Pons (tissue), 1 donor: ENCODE measurements around the gene APC2.
"Not testable (repeated sequence)": the region's sequence is repeated elsewhere in the genome, so short reads cannot be mapped to it uniquely, and the experiment has no call there.

ENCODE experiments used
- DNase-seq: peaks from one replicate; pipeline ENCODE4 v3.0.0-alpha.2; 2016; ENCODE audit warnings: low spot score

Gene APC2

DNA sequence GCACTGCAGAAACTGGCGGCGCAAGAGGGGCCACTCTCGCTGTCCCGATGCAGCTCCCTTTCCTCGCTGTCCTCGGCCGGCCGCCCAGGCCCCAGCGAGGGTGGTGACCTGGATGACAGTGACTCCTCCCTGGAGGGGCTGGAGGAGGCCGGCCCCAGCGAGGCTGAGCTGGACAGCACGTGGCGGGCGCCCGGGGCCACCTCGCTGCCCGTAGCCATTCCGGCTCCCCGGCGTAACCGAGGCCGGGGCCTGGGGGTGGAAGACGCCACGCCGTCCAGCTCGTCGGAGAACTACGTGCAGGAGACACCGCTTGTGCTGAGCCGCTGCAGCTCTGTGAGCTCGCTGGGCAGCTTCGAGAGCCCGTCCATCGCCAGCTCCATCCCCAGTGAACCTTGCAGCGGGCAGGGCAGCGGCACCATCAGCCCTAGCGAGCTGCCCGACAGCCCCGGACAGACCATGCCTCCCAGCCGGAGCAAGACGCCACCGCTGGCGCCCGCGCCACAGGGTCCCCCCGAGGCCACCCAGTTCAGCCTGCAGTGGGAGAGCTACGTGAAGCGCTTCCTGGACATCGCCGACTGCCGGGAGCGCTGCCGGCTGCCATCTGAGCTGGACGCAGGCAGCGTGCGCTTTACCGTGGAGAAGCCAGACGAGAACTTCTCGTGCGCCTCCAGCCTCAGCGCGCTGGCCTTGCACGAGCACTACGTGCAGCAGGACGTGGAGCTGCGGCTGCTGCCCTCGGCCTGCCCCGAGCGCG is 16.7 kb downstream of the APC2 start:
- DNase-seq, result no peak

DNA sequence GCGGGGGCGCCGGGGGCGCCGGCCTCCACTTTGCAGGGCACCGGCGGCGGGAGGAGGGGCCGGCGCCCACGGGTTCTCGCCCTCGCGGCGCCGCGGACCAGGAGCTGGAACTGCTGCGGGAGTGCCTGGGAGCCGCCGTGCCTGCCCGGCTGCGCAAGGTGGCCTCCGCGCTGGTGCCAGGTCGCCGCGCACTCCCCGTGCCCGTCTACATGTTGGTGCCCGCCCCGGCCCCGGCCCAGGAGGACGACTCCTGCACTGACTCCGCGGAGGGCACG is 17.2 kb downstream of the APC2 start:
- no peak for DNase-seq

DNA sequence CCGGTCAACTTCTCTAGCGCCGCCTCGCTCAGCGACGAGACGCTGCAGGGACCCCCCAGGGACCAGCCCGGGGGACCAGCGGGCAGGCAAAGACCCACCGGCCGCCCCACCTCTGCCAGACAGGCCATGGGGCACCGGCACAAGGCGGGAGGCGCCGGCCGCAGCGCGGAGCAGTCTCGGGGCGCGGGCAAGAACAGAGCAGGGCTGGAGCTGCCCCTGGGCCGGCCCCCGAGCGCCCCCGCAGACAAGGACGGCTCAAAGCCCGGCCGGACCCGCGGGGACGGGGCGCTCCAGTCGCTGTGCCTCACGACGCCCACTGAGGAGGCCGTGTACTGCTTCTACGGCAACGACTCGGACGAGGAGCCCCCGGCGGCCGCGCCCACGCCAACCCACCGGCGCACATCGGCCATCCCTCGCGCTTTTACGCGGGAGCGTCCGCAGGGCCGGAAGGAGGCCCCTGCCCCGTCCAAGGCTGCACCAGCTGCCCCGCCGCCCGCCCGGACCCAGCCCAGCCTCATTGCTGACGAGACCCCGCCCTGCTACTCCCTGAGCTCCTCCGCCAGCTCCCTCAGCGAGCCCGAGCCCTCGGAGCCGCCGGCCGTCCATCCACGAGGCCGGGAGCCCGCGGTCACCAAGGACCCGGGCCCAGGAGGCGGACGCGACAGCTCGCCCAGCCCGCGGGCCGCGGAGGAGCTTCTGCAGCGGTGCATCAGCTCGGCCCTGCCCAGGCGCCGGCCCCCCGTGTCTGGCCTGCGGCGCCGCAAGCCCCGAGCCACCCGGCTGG is 17.8 kb downstream of the APC2 start:
- DNase-seq, result no peak

DNA sequence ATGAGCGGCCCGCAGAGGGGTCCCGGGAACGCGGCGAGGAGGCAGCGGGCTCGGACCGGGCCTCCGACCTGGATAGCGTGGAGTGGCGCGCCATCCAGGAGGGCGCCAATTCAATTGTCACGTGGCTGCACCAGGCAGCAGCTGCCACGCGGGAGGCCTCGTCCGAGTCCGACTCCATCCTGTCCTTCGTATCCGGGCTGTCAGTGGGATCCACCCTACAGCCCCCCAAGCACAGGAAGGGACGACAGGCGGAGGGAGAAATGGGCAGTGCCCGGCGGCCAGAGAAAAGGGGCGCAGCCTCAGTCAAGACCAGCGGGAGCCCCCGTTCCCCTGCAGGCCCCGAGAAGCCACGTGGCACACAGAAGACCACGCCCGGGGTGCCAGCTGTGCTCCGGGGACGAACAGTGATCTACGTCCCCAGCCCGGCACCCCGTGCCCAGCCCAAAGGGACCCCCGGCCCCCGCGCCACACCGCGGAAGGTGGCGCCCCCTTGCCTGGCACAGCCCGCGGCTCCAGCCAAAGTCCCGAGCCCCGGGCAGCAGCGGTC is 18.4 kb downstream of the APC2 start:
- no peak for DNase-seq

DNA sequence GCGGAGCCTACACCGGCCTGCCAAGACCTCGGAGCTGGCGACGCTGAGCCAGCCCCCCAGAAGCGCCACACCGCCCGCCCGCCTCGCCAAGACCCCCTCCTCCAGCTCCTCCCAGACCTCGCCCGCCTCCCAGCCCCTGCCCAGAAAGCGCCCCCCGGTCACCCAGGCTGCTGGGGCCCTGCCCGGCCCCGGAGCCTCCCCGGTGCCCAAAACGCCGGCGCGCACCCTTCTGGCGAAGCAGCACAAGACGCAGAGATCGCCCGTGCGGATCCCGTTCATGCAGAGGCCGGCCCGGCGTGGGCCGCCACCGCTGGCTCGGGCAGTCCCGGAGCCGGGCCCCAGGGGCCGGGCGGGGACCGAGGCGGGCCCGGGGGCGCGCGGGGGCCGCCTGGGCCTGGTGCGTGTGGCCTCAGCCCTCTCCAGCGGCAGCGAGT is 18.9 kb downstream of the APC2 start:
- no peak for DNase-seq

DNA sequence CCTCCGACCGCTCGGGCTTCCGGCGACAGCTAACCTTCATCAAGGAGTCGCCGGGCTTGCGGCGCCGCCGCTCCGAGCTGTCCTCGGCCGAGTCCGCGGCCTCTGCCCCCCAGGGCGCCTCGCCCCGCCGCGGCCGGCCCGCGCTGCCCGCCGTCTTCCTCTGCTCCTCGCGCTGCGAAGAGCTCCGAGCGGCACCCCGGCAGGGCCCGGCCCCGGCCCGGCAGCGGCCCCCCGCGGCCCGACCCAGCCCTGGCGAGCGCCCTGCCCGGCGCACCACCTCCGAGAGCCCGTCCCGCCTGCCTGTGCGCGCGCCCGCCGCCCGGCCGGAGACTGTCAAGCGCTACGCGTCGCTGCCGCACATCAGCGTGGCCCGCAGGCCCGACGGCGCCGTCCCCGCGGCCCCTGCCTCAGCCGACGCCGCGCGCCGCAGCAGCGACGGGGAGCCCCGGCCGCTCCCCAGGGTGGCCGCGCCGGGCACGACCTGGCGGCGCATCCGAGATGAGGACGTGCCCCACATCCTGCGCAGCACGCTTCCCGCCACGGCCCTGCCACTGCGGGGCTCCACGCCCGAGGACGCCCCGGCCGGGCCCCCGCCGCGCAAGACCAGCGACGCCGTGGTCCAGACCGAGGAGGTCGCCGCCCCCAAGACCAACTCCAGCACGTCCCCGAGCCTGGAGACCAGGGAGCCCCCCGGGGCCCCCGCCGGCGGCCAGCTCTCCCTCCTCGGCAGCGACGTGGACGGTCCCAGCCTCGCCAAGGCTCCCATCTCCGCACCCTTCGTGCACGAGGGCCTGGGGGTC is 19.5 kb downstream of the APC2 start:
- DNase-seq, result no peak

DNA sequence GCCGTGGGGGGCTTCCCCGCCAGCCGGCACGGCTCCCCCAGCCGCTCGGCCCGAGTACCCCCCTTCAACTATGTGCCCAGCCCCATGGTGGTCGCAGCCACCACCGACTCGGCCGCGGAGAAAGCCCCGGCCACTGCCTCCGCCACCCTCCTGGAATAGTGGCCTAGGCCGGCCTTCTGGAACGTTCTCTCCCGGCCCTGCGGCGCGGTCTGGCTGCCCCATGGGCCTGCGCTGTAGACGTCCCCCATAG is 20.1 kb downstream of the APC2 start:
- DNase-seq, result no peak

DNA sequence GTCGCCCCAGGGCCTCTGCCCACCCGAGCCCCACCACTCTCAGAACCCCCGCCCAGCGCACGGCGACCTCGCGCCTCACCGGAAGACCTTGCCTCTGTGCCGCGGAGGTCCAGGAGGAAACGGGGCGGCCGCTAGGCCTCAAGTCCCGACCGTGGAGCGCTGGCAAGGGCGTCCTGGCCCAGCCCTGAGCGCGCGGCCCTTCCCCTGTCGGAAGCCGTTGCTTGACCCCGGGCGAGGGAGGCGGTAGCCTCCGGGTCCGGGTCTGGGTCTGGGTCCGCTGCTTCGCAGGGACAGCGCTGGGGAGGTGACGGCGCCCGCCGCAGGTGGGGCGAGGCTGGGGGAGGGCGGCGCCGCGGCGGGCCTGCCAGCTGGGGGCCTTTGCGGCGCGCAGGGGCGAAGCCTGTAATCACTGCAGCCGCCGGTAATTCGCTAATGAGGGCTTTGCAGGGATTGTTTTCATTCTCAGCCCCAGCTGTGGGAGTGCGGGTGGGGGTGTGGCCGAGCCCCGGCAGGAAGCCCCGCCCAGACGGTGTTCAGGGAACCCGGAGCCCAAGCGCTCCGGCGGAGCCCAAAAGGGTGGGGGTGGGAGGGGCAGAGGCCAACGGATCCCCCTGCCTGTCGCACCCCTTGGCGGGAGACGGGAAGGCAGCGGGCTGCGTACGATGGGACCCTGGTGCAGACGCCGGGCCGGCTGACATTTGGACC is 20.5 kb downstream of the APC2 start:
- no peak for DNase-seq

DNA sequence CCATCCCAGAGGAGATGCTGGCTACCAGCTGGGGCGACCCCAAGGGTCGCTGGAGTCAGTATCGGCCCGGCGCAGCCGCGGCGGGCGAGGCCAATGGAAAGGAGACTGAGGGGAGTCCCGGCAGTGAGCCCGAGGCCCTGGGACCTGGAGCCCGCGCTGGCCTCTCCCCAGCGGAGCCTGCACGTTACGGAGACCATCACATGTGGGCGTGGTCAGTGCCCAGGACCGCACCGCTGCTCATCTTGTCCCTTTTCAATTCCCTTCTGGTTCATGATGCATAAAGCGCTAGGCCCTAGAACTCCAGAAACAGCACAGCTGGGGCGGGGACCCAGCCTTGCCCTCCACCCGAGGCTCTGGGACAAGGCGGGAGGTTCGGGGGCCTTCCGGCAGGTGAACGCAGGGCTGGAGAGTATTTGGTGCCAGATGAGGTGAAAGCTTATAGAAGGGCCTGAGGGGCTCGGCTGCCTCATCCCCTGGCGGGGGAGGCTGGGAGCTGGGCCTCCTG is 21.1 kb downstream of the APC2 start:
- no peak for DNase-seq

DNA sequence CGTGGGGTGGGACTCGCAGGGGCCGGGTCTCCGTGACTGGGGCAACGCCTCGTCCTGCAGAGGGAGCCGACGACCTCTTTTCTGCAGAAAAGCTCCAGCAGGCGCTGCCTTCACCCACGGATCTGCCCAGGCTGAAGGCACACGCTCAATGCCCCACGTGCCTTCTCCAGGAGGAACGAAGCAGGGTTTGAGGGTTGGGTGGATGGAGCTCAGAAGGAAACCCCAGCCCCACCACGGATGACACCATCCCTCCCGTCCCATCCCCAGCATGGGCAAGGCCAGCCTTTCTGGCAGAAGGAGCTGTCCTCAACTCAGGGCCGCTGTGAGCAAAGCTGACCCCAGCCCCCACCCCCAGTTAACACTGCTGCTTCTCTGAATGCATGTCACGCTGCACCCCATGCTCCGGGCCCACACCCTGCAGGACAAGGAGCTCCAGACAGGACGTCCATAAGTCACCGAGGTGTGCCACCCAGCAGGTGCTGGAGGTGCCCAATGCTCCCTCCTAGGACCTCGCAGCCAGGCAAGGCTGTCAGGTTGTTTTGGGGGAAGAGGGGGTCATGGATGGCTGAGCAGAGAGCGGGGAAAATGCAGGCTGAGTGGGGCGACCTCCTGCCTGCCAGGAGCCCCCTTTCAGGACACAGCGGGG is 21.7 kb downstream of the APC2 start:
- DNase-seq, result peak; percentile 42

DNA sequence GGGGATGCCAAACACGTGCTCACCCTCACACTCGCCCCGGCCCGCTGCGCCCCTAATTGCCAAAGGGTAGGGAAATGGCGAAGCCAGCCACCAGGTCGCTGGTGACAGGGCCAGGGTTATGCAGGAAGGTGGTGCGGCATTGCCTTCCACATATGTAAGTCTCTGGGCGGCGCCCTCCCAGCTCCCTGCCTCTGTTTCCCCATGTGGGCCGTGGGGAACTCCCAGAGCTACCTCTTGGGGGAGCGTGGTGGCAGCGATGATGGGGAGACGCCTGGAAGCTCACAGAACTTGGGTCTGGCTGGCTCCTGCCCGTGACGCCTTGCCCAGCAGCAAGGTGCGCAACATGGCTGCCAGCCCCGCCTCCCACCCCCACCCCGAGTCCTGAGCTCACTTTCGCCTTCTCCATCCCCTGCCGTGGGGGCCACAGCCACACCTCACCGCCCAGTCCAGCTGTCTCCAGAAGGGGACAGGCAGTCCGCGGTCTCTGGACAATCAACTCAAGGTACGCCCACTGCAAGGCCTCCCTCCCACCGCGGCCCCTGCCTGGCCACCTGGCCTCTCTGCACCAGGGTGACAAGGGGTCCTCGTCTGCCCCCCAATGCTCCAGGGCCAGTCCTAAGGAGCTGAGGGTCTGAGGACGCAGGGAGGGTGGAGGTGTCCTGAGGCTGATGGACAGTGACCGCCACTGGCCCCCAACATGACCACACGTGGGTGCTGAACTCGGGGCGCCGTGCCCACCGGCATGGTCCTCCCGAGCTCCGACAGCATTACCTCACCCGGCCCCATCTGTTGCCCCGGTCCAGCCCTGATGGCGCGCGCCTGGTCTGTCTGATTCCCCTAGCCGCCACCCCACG is 22.5 kb downstream of the APC2 start:
- DNase-seq, result no peak

DNA sequence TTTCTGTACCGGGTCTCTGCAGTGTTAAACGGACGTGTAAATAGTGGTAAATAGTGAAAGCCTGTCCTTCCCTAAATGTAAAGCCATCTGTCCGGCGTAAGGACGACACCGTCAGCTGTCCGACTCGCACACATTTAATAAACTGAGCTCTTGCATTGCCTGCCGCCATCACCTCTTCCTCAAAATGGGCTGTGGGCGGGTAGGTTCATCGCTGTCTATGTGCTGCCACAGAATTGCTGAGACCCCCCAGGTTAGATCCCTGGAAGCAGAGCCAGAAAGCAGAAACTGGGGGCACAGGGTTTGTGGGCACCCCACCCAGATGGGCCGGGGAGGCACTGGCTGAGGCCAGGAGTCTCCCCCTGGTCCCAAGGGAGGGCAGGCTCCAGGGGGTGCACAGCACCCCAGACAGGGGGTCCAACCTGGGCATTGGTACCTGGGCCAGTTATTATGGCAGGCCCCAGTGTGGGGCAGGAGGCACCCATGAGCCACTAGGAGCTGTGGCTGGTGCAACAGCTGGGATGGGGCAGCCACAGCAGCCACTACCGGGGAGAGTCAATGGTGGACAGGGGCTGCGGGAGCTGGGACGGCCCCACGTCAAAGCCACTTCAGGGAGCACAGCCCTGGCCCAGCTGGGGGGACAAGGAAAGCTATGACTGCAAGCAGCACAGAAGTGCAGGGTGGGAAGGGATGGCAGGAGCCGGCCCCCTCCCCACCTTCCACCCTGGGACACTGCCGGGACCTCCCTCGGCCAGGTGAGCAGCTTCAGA is 23.3 kb downstream of the APC2 start:
- peak; percentile 18 for DNase-seq

DNA sequence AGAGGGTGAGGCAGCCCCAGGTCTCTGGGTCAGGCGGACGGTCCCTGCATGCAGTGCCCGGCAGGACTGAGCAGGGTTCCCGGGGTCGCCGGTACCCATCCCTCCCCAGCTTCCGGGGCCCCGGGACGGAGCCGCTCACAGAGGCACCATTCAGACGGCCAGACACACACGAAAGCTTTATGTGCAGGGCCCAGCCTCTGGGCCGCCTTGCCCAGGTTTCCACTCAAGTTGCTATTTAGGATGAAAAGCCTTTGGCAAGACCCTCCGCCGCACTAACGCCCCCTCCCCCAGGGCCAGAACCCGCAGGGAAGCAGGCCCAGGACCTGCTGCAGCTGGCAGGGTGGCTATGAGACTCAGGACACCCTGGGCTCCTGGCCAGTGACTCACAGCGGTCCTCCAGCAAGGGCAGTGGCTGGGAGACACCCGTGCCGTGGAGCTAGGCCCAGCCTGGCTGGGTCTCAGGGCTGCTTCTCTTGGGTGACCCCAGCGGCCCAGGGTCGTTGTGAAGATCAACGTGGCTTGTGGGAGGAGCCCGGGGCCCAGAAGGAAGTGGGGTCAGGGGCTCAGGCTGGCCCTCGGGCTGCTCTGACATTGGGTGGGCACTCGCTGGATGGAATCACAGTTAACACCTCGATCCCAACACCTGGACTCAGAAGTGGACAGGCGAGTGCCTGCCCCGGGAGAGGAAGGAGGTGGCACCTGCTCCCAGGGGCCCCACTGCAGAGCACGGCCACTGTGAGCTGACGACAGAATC is 24.3 kb downstream of the APC2 start:
- peak; percentile 75 for DNase-seq

DNA sequence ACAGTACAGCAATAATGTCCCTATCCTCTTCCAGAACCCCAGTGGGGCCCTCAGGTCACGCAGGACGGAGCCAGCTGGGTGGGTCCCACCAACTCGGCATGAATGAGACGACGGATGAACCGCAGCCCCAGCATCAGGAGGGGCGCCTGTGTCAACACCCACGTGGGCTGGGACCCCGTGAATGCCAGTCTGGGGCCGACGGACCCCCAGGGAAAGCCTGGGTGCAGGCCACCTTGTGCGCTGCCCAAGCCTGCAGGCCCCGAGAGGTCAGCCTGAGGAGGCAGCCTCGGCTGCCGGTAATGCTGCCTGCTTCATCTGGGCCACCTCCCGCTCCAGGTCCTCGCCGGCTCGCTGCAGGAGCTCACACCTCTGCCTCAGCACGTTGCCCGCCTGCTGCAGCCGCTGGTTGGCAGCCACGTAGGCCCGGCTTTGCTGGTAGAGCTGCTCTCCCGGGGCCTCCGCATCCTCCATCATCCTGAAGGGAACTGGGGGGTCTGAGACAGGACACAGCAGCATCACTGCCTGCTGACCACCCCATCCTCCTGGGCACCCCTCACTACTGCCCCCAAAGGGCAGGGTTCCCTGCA is 24.9 kb downstream of the APC2 start:
- no peak for DNase-seq

DNA sequence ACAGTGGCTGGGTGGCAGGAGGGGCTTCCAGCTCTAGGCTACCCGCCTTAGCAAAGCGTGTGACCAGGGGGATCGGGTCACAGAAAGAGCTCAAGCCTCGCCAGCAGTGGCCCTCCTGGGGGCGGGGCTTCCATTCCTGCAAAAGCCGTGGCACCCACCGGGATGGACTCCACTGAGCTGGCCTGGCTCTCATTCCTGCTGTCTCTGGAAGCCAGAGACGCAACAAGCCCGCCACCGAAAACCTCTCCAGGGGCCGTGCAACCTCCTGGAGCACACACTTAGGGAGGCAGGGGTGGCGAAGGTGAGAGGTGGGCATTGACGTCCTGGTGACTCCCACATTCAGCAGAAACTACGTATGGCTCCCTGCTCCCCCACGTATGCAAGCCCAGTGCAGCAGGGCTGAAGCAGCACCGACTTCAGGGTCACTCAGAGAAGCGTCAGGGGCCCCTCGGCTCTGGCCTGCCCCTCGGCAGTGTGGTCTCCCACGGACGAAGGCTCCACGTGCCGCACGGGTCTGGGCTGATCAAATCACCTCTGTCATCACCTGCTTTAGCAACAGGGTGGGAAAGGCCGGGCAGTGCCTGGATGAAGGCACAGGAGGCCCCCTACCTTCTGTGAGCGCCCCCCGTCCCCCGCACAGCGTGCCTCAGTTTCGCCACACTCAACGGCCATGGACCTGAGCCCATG is 26.0 kb downstream of the APC2 start:
- DNase-seq, result no peak

DNA sequence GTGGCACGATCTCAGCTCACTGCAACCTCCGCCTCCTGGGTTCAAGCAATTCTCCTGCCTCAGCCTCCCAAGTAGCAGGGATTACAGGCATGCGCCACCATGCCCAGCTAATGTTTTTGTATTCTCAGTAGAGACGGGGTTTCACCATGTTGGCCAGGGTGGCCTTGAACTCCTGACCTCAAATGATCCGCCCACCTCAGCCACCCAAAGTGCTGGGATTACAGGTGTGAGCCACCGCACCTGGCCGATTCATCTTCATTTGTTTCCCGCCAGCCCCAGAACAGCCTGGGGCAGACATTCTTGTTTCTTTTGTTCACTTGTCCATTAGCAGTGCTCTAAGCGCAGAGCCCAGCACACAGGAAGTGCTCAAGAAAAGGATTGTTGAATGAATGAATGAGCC is 27.1 kb downstream of the APC2 start:
- not testable (repeated sequence) for DNase-seq

DNA sequence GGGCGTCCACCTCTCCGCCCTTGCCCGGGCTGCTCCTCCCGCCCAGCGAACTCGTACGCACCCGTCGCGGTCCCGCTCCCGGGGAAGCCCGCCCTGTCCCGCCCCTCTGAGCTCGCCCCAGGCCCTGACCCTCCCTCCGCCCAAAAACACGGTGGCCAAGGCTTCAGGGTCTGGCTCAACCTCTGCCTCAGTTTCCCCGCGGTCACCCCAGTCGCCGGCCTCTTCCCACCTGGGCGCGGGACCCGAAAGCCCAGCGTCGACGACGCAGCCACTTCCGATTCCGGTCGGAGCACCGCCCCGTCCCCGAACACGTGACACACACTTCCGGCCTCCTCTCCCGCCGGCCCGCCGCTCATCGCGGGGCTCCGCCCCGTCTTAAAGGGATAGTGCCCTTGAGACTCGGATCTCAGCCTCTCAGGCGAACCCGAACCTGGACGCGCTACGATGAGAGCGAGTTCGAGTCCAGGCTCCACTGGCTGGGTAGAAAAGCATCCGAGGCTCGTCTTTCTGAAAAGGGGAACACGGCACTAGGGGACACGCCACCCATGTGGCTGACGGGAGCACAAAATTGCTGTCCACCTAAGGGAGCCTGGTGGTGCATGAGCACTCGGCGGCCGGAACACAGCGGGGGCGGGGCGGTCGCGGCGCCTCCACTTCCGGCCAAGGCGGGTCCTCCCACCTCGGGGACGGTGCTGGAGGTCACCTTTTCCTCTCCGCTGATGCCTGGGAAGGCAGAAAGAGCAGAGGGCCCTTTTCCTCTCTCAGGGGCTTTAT is 29.2 kb downstream of the APC2 start, which contains the start of gene C19orf25:
Gene C19orf25 (minus strand): TSS at position 282 of the 774 bp plus-strand sequence. CDS start 312 bp downstream, outside the sequence.
- DNase-seq, result peak; percentile 91
